Measurements from ENCODE around the gene TNIP2. TPM values are rescaled to one million over a fixed set of nuclear protein-coding genes. Genes with fewer than 3 reads are reported as not detected.

Gene TNIP2
- total RNA-seq: 69.2 and 72.1 TPM in 2 replicates

- H3K27me3 Mint-ChIP-seq (ENCODE audit: low read depth): no peaks in the 10 kb centered on the region
- peak within 1 kb of the TSS; percentile 70 for H3K27ac Mint-ChIP-seq
- DNase-seq (ENCODE audit: low spot score): peak; percentile 79
- H3K4me1 Mint-ChIP-seq (ENCODE audit: low read depth): peaks cover 19% of the 10 kb centered on the region
- H3K9me3 Mint-ChIP-seq: no peaks in the 10 kb centered on the region
- intact Hi-C loops (cut with micrococcal nuclease): loop anchor here (1.0 to 2.0 kb wide), 2 partner anchors 10 to 87 kb away; partner anchors contain the start of gene ADD1
- peaks cover 16% of the 10 kb centered on the region for H3K36me3 Mint-ChIP-seq (ENCODE audit: low read depth)
- peak within 1 kb of the TSS; percentile 88 for H3K4me3 Mint-ChIP-seq (ENCODE audit: low read depth)
These were observed at the start of gene TNIP2 for GRCh38 chr4:2755821-2756690. Gene TNIP2, minus strand, starts transcription at chr4:2756336. Its CDS starts 47 bp downstream, at chr4:2756289.

- no peaks in the 10 kb centered on the region for H3K36me3 Mint-ChIP-seq (ENCODE audit: low read depth)
- intact Hi-C loops (cut with micrococcal nuclease): no loop called here
- H3K27ac Mint-ChIP-seq: no peak overlapping the region
- no peaks in the 10 kb centered on the region for H3K27me3 Mint-ChIP-seq (ENCODE audit: low read depth)
- no peaks in the 10 kb centered on the region for H3K9me3 Mint-ChIP-seq
- H3K4me3 Mint-ChIP-seq (ENCODE audit: low read depth): no peak overlapping the region
- DNase-seq (ENCODE audit: low spot score): no peak
- peaks cover 8% of the 10 kb centered on the region for H3K4me1 Mint-ChIP-seq (ENCODE audit: low read depth)
These were observed 48.9 kb upstream of the TNIP2 start for GRCh38 chr4:2804973-2805501.

- Mint-ChIP-seq H3K36me3 (ENCODE audit: low read depth) (no peaks in the 10 kb centered on the region), H3K27ac (no peak overlapping the region), H3K27me3 (ENCODE audit: low read depth) (no peaks in the 10 kb centered on the region), H3K4me1 (ENCODE audit: low read depth) (peaks cover 10% of the 10 kb centered on the region), H3K4me3 (ENCODE audit: low read depth) (no peak overlapping the region), H3K9me3 (no peaks in the 10 kb centered on the region)
- no peak for DNase-seq (ENCODE audit: low spot score)
- intact Hi-C loops (cut with micrococcal nuclease): no loop called here
These were observed 48.4 kb upstream of the TNIP2 start for GRCh38 chr4:2804449-2804972.

GRCh38 chr4:2803624-2804448, 47.7 kb upstream of the TNIP2 start:
- H3K4me3 Mint-ChIP-seq (ENCODE audit: low read depth): no peak overlapping the region

GRCh38 chr4:2802618-2803531, 46.7 kb upstream of the TNIP2 start:
- Mint-ChIP-seq H3K27me3 (ENCODE audit: low read depth) (no peaks in the 10 kb centered on the region), H3K36me3 (ENCODE audit: low read depth) (no peaks in the 10 kb centered on the region), H3K4me1 (ENCODE audit: low read depth) (peaks cover 23% of the 10 kb centered on the region), H3K4me3 (ENCODE audit: low read depth) (no peak overlapping the region), H3K9me3 (no peaks in the 10 kb centered on the region), H3K27ac (no peak overlapping the region)
- intact Hi-C loops (cut with micrococcal nuclease): no loop called here
- DNase-seq (ENCODE audit: low spot score): no peak

More at GRCh38 chr4:2803624-2804448, 47.7 kb upstream of the TNIP2 start:
- Mint-ChIP-seq H3K9me3 (no peaks in the 10 kb centered on the region), H3K36me3 (ENCODE audit: low read depth) (no peaks in the 10 kb centered on the region), H3K27ac (no peak overlapping the region), H3K27me3 (ENCODE audit: low read depth) (no peaks in the 10 kb centered on the region), H3K4me1 (ENCODE audit: low read depth) (peaks cover 14% of the 10 kb centered on the region)
- intact Hi-C loops (cut with micrococcal nuclease): no loop called here
- no peak for DNase-seq (ENCODE audit: low spot score)

- intact Hi-C loops (cut with micrococcal nuclease): no loop called here
- H3K4me3 Mint-ChIP-seq (ENCODE audit: low read depth): peak overlapping the region; percentile 56
- DNase-seq (ENCODE audit: low spot score): no peak
- peak overlapping the region; percentile 60 for H3K27ac Mint-ChIP-seq
- H3K36me3 Mint-ChIP-seq (ENCODE audit: low read depth): no peaks in the 10 kb centered on the region
- no peaks in the 10 kb centered on the region for H3K27me3 Mint-ChIP-seq (ENCODE audit: low read depth)
- peaks cover 37% of the 10 kb centered on the region for H3K4me1 Mint-ChIP-seq (ENCODE audit: low read depth)
- H3K9me3 Mint-ChIP-seq: no peaks in the 10 kb centered on the region
These were observed 44.8 kb upstream of the TNIP2 start for GRCh38 chr4:2800691-2801596.

- intact Hi-C loops (cut with micrococcal nuclease): loop anchor here (2.0 kb wide), 2 partner anchors 35 to 53 kb away; no protein-coding TSS in a partner anchor
- peak overlapping the region; percentile 67 for H3K4me3 Mint-ChIP-seq (ENCODE audit: low read depth)
- no peak for DNase-seq (ENCODE audit: low spot score)
- H3K36me3 Mint-ChIP-seq (ENCODE audit: low read depth): no peaks in the 10 kb centered on the region
- peaks cover 37% of the 10 kb centered on the region for H3K4me1 Mint-ChIP-seq (ENCODE audit: low read depth)
- H3K27me3 Mint-ChIP-seq (ENCODE audit: low read depth): no peaks in the 10 kb centered on the region
- no peaks in the 10 kb centered on the region for H3K9me3 Mint-ChIP-seq
- no peak overlapping the region for H3K27ac Mint-ChIP-seq
These were observed 44.0 kb upstream of the TNIP2 start for GRCh38 chr4:2799971-2800690.

- Mint-ChIP-seq H3K27me3 (ENCODE audit: low read depth) (no peaks in the 10 kb centered on the region), H3K27ac (peak overlapping the region; percentile 73), H3K4me3 (ENCODE audit: low read depth) (peak overlapping the region; percentile 79), H3K36me3 (ENCODE audit: low read depth) (no peaks in the 10 kb centered on the region), H3K9me3 (no peaks in the 10 kb centered on the region), H3K4me1 (ENCODE audit: low read depth) (peaks cover 44% of the 10 kb centered on the region)
- intact Hi-C loops (cut with micrococcal nuclease): loop anchor here (2.0 kb wide), 2 partner anchors 35 to 53 kb away; no protein-coding TSS in a partner anchor
- DNase-seq (ENCODE audit: low spot score): no peak
These were observed 43.2 kb upstream of the TNIP2 start for GRCh38 chr4:2799224-2799911.

GRCh38 chr4:2798399-2799223, 42.5 kb upstream of the TNIP2 start:
- no peaks in the 10 kb centered on the region for H3K9me3 Mint-ChIP-seq
- H3K27me3 Mint-ChIP-seq (ENCODE audit: low read depth): no peaks in the 10 kb centered on the region
- no peaks in the 10 kb centered on the region for H3K36me3 Mint-ChIP-seq (ENCODE audit: low read depth)
- peak; percentile 35 for DNase-seq (ENCODE audit: low spot score)
- intact Hi-C loops (cut with micrococcal nuclease): loop anchor here (1.0 to 2.0 kb wide), 4 partner anchors 14 to 138 kb away; no protein-coding TSS in a partner anchor
- peaks cover 51% of the 10 kb centered on the region for H3K4me1 Mint-ChIP-seq (ENCODE audit: low read depth)
- H3K4me3 Mint-ChIP-seq (ENCODE audit: low read depth): peak overlapping the region; percentile 79
- H3K27ac Mint-ChIP-seq: peak overlapping the region; percentile 87

Data from activated T-helper 2 cell treated with anti-CD3 and anti-CD28 coated beads, Interferon-gamma antibody, Interleukin-2, Interleukin-4, amounts not matched to agents 10 μg/mL and 5 μg/mL and 100 μg/mL, durations not matched to agents 14 hours and 24 hours and 36 hours (primary cell).